ENCODE results near the gene SBNO2.

The SBNO2 gene

GRCh38 chr19:1082928-1083816 lies 90.9 kb downstream of the SBNO2 start:
- no peak overlapping the region for H3K4me3 ChIP-seq (ENCODE audit: low read depth, low read length)
- no peak for TF ChIP-seq CTCF (IDR thresholded peaks at IDR 0.05; ENCODE audit: borderline replicate concordance, insufficient read depth, low read depth, low read length)

GRCh38 chr19:1082165-1082927 lies 91.7 kb downstream of the SBNO2 start:
- H3K4me3 ChIP-seq (ENCODE audit: low read depth, low read length), result no peak overlapping the region
- TF ChIP-seq CTCF (IDR thresholded peaks at IDR 0.05; ENCODE audit: borderline replicate concordance, insufficient read depth, low read depth, low read length), result no peak

GRCh38 chr19:1081301-1082164 lies 92.5 kb downstream of the SBNO2 start:
- H3K4me3 ChIP-seq (ENCODE audit: low read depth, low read length), result no peak overlapping the region
- TF ChIP-seq CTCF (IDR thresholded peaks at IDR 0.05; ENCODE audit: borderline replicate concordance, insufficient read depth, low read depth, low read length), result no peak

- H3K4me3 ChIP-seq (ENCODE audit: low read depth, low read length), result no peak overlapping the region
- no peak for TF ChIP-seq CTCF (IDR thresholded peaks at IDR 0.05; ENCODE audit: borderline replicate concordance, insufficient read depth, low read depth, low read length)
Measured at GRCh38 chr19:1080360-1081161, 93.5 kb downstream of the SBNO2 start.

GRCh38 chr19:1079566-1080111 lies 94.4 kb downstream of the SBNO2 start:
- no peak overlapping the region for H3K4me3 ChIP-seq (ENCODE audit: low read depth, low read length)
- TF ChIP-seq CTCF (IDR thresholded peaks at IDR 0.05; ENCODE audit: borderline replicate concordance, insufficient read depth, low read depth, low read length), result no peak

- TF ChIP-seq CTCF (IDR thresholded peaks at IDR 0.05; ENCODE audit: borderline replicate concordance, insufficient read depth, low read depth, low read length), result no peak
- H3K4me3 ChIP-seq (ENCODE audit: low read depth, low read length), result no peak overlapping the region
Measured at GRCh38 chr19:1076951-1077350, 97.1 kb downstream of the SBNO2 start.
